HK-2 (cell line): ENCODE measurements around the gene FNDC11.

ENCODE experiments used
- DNase-seq: peaks from one replicate; pipeline ENCODE4 v3.0.0-alpha.2; 2018; ENCODE audit not compliant: unreplicated experiment

The FNDC11 gene

GRCh38 chr20:63579017-63579694 lies 25.2 kb downstream of the FNDC11 start:
- no peak for DNase-seq

- peak; percentile 77 for DNase-seq
Measured at GRCh38 chr20:63580796-63581461, 27.0 kb downstream of the FNDC11 start.

DNA sequence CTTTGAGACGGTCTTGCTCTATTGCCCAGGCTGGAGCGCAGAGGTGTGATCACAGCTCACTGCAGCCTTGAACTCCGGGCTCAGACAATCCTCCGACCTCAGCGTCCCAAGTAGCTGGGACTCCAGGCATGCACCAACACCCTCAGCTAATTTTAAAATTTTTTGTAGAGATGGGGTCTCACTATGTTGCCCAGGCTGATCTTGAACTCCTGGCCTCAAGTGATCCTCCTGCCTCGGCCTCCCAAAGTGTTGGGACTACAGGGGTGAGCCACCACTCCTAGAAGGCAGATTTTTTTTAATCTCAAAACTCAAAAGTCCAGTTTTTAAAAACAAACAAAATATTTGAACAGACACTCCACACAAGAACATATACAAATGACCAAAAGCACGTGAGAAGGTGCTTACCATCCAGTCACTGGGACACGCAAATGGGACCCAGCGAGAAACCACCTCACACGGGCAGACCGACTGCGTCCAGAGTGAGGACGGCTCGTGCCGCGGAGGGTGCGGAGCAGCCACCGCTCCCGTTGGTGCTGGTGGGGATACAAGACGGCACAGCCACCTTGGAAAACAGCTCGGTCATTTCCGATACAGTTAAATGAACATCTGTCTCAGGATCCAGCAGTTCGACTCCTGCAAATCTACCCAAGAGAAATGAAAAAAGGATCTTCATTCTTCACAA lies 28.6 kb downstream of the FNDC11 start:
- DNase-seq: no peak

- DNase-seq: no peak
Measured at GRCh38 chr20:63585616-63586565, 31.9 kb downstream of the FNDC11 start.

- no peak for DNase-seq
Measured at GRCh38 chr20:63586797-63587196, 32.8 kb downstream of the FNDC11 start.

DNA sequence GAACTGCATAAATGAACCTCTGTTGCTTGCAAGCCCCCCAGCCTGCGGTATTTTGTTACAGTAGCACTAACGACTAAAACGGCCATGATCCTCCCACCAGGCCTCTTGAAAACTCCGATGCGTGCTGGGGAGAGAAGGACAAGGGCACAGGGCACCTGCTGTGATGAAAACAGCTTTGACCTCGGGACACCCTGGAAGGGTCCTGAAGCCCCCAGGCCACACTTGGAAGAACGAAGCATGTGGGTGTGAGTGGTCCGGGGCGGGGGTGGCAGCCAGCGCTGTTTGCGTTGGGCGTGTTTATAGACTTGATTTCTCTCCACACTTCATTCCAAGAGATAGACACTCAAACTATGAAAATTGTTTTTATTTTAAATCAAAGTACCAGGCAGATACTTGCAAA lies 33.3 kb downstream of the FNDC11 start:
- no peak for DNase-seq

DNA sequence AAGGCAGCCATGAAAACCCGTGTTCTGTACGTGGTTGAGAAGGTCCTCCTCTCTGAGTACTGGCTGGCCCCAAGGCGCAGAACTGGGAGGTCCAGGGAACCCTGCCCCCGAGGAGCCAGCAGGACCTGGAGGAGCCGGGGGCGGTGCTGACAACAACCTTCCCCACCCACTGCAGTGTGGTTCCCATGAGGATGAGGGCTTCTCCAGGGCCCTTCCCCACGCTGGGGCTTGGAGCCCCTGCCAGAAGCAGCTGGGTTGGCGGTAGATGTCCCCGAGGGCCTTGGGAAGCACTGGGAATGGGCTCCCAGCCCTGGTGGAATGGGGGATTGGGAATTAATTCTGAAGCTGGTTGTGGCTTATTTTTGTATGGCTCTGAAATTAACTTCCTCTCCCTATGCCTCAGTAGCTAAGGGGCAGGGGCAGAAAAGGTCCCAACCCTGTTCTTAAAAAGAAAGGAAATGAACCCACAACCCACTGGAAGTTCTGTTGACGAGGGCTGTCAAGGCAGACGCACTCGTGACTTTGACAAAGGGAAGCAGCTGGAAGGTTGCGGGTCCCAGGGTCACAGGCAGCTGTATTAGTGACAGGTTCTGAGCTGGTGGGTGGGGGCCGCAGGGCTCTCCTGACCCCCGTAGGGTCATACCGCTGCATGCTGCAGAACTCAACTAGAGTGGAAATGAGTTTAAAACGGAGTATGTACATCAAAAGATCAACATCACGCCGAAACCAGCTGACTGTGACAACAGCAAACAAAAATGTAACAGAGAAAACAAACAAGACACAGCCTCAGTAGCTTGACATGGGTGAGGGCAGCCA lies 34.0 kb downstream of the FNDC11 start:
- DNase-seq: no peak

DNA sequence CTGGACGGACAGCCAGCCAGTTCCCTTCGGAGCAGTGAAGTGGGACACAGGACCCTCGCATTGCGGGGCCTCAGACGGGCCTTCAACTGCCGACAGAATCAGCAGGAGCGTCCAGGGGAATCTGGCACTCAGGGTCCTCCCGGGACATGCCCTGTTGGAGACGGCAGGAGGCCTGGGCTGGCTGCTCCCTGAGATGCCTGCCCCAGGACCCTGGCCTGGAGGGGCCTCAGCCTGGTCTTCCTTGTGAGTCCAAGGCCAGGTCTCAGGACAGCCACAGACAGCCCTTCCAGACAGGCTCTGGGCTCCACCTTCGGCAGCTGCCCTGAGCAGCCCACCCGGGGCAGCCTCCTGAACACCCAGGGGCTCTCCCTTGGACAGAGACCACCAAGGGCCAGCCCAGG lies 34.7 kb downstream of the FNDC11 start:
- no peak for DNase-seq

DNA sequence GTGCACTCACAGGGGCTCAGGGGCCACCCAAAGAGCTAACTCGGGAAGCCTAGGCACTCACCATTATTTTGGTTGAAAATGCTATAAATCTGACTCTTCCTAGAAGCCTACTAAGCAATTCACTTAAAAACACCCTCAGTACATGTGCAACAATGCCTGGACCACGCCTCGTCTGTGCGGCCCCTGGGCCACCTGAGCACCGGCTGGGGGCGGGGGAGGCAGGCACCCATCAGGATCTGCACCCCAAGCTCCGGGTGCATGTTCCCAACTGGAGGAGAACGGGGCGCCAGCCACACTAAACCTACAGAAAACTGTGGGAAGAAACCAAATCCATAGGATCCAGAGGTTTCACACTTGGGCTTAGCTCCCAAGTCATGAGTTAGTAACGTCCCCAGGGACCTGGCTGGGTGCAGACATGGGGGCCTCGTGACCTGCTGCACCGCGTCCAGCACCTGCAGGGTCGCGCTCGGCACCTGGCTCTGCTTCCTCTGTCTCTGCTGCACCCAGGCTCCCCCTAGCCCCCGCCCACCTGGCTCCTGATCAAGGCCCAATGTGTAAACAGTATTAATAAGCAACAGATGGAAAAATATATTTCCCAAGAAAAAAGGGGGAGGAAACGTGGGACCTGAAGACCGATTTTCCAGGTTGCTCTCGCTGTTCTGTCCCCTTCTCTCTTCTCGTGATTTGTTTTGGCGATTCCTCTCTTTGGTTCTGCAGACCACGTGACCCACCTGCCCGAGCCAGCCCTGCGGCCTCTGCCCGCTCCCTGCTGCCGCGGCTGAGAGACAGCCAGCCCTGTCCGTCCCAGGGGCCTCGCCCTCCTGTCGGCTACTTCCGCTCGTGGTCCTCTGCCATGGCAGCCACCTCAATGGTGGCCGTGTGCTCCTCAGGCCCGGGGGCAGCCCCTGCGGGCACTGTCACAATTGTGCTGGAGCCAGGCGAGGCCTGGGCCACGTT lies 35.6 kb downstream of the FNDC11 start:
- DNase-seq: no peak

- no peak for DNase-seq
Measured at GRCh38 chr20:63590218-63591146, 36.5 kb downstream of the FNDC11 start.

DNA sequence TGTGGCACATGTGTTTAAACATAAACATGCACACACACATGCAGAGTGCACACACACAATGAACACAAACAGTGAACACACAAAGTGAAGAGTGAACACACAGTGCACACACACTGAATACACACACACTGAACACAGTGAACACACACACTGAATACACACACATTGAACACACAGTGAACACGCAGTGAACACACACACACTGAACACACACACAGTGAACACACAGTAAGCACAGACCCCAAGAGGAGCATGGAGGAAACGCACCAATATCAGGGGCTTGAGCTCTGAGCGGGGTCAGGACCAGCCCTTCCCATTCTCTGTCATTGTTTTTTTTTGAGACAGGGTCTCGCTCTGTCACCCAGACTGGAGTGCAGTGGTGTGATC lies 37.2 kb downstream of the FNDC11 start:
- no peak for DNase-seq

GRCh38 chr20:63591786-63592355 lies 37.9 kb downstream of the FNDC11 start:
- no peak for DNase-seq

GRCh38 chr20:63592661-63593060 lies 38.7 kb downstream of the FNDC11 start:
- DNase-seq: no peak

DNA sequence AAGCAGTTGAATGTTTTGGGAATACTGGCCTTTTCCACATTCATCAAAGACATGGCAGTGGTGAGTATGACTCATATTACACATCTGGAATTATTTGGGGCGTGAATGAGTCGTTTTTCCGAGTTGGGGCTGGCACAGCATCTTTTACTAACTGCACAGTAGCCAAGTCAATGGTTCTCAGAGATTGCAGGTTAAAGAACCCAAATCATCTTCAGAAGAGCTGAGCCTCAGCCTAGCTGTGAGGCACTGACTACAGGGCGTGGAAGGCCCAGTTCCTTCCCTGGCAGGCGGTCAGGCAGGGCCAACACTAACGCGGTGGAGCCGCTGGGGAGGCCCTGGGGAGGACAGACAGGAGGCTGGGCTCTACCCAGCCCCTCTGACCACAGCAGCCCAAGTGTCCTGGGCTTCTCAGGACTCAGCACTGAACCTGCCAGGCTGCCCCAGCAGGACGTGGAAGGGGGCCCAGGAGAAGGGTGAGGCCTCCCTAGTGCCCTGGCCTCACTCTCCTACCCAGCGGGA lies 40.1 kb downstream of the FNDC11 start:
- no peak for DNase-seq

DNA sequence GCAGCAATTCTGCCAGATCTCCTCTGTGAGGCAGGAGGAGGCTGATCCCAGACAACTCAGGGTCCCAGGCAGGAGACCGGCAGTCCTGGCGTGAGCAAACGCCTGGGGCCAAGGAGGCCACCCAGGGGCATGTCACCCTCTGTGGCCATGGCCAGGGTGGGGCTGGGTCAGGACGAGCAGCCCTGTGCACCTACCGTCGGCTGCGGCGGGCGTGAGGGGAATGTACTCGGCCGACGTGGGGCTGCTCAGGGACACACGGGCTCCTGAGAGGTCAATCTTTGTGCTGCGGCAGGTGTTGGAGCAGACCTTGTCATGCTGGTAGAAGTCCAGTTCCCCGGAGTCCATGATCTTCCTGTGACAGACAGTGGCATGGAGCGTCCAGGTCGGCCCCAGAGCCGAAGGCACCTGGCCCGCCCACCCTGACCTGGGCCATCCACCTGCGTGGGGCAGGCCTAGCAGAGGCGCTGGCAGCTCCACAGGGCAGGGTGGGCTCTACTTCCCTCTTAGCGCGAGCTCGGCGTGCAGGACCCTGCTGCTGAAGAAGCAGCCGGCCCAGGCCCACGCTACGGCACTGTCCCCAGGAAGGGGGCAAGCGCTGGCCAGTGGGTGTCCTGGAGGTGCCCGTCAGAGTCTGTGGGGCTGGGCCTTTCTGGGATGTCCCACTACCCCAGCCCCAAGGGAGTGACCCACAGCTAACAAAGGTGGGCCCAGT lies 41.6 kb downstream of the FNDC11 start:
- no peak for DNase-seq

DNA sequence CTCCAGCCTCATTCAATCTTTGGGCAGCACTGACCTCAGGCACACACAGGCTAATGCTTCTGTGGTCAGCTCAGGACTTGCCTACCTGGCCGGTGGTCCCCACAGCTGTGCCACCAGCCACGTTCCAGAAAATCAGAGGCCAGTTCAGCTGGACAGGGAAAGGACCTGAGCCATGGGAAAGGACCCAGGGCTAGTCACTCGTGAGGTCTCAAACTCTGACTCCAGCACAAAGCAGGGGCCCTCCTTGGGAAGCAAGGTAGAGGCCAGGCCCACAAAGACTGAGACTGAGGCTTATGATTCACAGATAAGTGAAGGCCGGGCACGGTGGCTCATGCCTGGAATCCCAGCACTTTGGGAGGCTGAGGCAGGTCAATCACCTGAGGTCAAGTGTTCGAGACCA lies 42.5 kb downstream of the FNDC11 start:
- no peak for DNase-seq

- DNase-seq: no peak
Measured at GRCh38 chr20:63597651-63598478, 43.9 kb downstream of the FNDC11 start.
